ENCODE data around the gene GCNT1.
"Not testable (repeated sequence)": the region's sequence is repeated elsewhere in the genome, so short reads cannot be mapped to it uniquely, and the experiment has no call there.

- not testable (repeated sequence) for TF ChIP-seq POLR2A, CTCF, POLR2AphosphoS5 (IDR thresholded peaks at IDR 0.05)
Observed at GRCh38 chr9:76479337-76479736, 20.4 kb downstream of the GCNT1 start.

Data from prostate gland (tissue), 2 donors.